Right lobe of liver (tissue), 6 donors: ENCODE results near the gene TPO. TPM values are rescaled to one million over a fixed set of nuclear protein-coding genes. Genes with fewer than 3 reads are reported as not detected.
A peak's percentile ranks its signal among the peaks of the same experiment; 100 is the strongest.

Source experiments
- ATAC-seq, 4 donors: fragments of 200-7000 bp; cut with Tn5 transposase; one replicate each; pipeline ENCODE4 v1.9.1; 2020; ENCODE audit warnings: mild to moderate bottlenecking in 4 of 4, moderate library complexity in 4 of 4
- DNase-seq, 3 donors: peaks; one replicate each; pipeline ENCODE4 v3.0.0-alpha.2; 2020
- H3K27ac ChIP-seq, 3 donors: fragments of 200-600 bp; one replicate each; pipeline ENCODE4 v1.8.0; 2022
- H3K27me3 ChIP-seq, 2 donors: fragments of 200-600 bp; one replicate each; pipeline ENCODE4 v1.8.0; 2022
- H3K36me3 ChIP-seq, 4 donors: fragments of 200-600 bp; sonication (generic) in 1 of 4; one replicate each; pipeline versions ENCODE4 v1.5.1 to v1.8.0; 2017 to 2022; ENCODE audit warnings: control low read depth in 1 of 4
- H3K4me1 ChIP-seq, 4 donors: fragments of 200-600 bp; sonication (generic) in 1 of 4; one replicate each; pipeline versions ENCODE4 v1.5.1 to v1.8.0; 2017 to 2022; ENCODE audit warnings: control low read depth in 1 of 4
- H3K4me3 ChIP-seq, 3 donors: fragments of 200-600 bp; one replicate each; pipeline ENCODE4 v1.8.0; 2022
- H3K9me3 ChIP-seq, 4 donors: fragments of 200-600 bp; sonication (generic) in 1 of 4; one replicate each; pipeline versions ENCODE4 v1.5.1 to v1.8.0; 2017 to 2022; ENCODE audit warnings: control low read depth in 1 of 4
- POLR2A ChIP-seq: fragments of 450-650 bp; IDR thresholded peaks from one replicate; pipeline ENCODE4 v1.6.1; 2017; ENCODE audit warnings: antibody characterized with exemption, mild to moderate bottlenecking
- whole genome bisulfite sequencing: methylation state at CpG from one replicate; pipeline ENCODE4 v1.1.6; 2018; ENCODE audit warnings: low coverage, low lambda C conversion rate; ENCODE audit not compliant: insufficient coverage; ENCODE audit errors: missing lambda C conversion rate; 5-methylcytosine and 5-hydroxymethylcytosine counted together
- intact Hi-C, 2 donors: fragments of 100-400 bp; cut with DNase I; formaldehyde crosslinking; loops; one replicate each; pipeline versions ENCODE4 v1.11.2 to v1.14.1; 2022
- long read RNA-seq: library from polyadenylated mRNA; unstranded; transcript quantifications from one replicate; pipeline ENCODE4 v2.0.0, GENCODE V29; 2019
- total RNA-seq, 6 experiments: library from RNA; depleted of rRNA in 2 of 6; stranded (reverse); fragments of >200 nt in 2 of 6; fragmentation: NEBNext Ultra II Directional in 3 of 6; extraction: Animal tissue kit (Norgen Biotek cat#: 25700) in 3 of 6; gene quantifications; one replicate each; pipeline versions ENCODE4 v1.1.0 to v1.2.4, GENCODE V29; 2016 to 2023
- TF ChIP-seq, protein P1 (sequence below), 4 donors: fragments of 200-600 bp in 3 of 4; fragments of 450-650 bp in 1 of 4; IDR thresholded peaks; one replicate each; pipeline versions ENCODE4 v1.5.1 to v1.8.0; 2016 to 2022; ENCODE audit warnings: antibody characterized with exemption in 4 of 4, mild to moderate bottlenecking in 2 of 4
- donor health status: DM: no; HTN: yes; CAD: no.
- donor health status: DM: no; HTN: no; CAD: no.
- donor health status: DM: no; HTN: no; CAD: no.
- donor health status: DM: no; HTN: yes; CAD: no.
- donor health status: DM: no; HTN: yes; CAD: no.

TPO gene
- not detected for total RNA-seq
- long read RNA-seq: 0 reads

DNA sequence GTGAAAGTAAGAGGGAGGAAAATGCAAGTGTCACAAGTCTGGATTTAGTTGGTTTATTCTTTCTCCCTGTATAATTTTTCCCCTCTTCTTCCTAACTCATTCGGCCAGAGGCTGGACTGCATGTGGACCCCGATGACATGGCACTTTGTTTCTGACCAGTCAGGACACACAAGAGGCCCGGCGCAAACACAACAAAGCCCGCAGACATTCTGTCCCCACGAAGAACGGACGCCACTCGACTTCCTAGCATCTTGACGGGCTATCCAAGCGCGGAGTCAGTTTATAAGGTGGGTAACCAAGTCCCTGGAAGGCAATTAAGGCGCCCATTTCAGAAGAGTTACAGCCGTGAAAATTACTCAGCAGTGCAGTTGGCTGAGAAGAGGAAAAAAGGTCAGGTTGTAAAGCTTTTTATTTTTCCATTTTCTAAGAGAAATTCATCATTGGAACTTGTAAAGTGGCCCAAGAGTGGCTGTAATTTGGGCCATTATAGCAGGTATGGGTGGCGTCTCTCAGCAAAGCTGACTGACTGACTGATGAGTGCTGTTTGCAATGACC is at the start of gene TPO:
Gene TPO, plus strand, starts transcription at position 308 of the 555 bp plus-strand sequence. CDS start 946 bp downstream, outside the sequence.
- Histone ChIP-seq H3K4me3 (no peak within 1 kb of the TSS), H3K9me3 (no peaks in the 10 kb centered on the region), H3K27ac (no peak within 1 kb of the TSS), H3K4me1 (no peaks in the 10 kb centered on the region), H3K36me3 (no peaks in the 10 kb centered on the region), H3K27me3 (no peaks in the 10 kb centered on the region)
- ATAC-seq: no peak
- intact Hi-C loops: no loop called here
- 70% methylated on average over 13 of the region's 15 CpGs for WGBS
- DNase-seq: no peak
- TF ChIP-seq, protein P1, sequence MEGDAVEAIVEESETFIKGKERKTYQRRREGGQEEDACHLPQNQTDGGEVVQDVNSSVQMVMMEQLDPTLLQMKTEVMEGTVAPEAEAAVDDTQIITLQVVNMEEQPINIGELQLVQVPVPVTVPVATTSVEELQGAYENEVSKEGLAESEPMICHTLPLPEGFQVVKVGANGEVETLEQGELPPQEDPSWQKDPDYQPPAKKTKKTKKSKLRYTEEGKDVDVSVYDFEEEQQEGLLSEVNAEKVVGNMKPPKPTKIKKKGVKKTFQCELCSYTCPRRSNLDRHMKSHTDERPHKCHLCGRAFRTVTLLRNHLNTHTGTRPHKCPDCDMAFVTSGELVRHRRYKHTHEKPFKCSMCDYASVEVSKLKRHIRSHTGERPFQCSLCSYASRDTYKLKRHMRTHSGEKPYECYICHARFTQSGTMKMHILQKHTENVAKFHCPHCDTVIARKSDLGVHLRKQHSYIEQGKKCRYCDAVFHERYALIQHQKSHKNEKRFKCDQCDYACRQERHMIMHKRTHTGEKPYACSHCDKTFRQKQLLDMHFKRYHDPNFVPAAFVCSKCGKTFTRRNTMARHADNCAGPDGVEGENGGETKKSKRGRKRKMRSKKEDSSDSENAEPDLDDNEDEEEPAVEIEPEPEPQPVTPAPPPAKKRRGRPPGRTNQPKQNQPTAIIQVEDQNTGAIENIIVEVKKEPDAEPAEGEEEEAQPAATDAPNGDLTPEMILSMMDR (IDR thresholded peaks at IDR 0.05): no peak
- TF ChIP-seq POLR2A: no peak

DNA sequence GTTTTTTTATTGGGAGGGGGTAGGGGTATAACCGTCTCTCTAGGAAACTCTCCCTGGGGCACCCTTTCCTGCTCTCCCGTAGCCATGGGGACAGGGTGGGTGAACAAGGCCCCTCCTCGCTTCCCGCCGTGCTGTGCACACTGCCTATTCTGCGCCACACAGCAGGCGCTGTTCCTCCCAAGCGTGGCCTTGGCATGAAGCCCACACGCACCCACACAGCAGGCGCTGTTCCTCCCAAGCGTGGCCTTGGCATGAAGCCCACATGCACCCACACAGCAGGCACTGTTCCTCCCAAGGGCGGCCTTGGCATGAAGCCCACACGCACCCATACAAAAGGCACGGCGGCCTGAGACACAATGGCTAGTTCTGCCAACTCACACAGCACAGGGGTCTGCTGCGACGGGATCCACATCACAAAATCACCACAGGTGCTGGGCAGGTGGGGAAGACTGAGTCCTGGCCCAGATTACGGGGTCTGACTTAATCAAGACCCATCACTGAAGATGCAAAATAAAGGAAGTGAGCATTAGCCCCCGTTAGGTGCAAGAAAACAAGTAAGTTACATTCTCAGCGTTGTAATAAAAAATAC is 46.6 kb upstream of the TPO start:
- Histone ChIP-seq H3K36me3 (no peaks in the 10 kb centered on the region), H3K4me1 (no peaks in the 10 kb centered on the region), H3K9me3 (no peaks in the 10 kb centered on the region), H3K4me3 (no peak overlapping the region), H3K27ac (no peak overlapping the region), H3K27me3 (no peaks in the 10 kb centered on the region)
- WGBS: 38% methylated on average over 13 of the region's 20 CpGs
- DNase-seq (peak in 1 of 3 donors; percentile 40), ATAC-seq (peak in 3 of 4 donors; percentile 13 to 47 (median 26))
- TF ChIP-seq, protein P1 (IDR thresholded peaks at IDR 0.05): no peak
- no peak for TF ChIP-seq POLR2A
- intact Hi-C loops: no loop called here

DNA sequence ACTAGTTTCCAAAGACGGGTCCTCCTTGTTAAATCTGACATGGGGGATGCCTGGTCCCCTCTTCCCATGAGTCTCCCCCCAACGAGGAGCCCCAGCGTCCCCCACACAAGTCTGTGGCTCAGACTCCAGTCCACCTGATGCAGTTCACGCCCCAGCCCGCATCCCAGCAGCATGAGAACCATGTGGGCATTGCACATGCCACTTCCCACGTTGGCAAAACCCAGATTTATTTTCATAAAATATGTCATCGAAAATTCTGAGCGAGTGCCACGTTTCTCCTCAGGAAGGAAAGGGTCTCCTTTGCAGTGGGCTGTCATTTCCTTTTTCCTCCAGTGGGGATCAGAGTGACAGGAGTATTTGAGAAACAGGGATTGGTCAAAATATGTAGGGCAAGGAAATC is 45.7 kb upstream of the TPO start:
- H3K4me1 ChIP-seq: no peaks in the 10 kb centered on the region
- H3K27ac ChIP-seq: no peak overlapping the region
- ATAC-seq (no peak), DNase-seq (no peak)
- intact Hi-C loops: no loop called here
- no peak overlapping the region for H3K4me3 ChIP-seq
- H3K9me3 ChIP-seq: no peaks in the 10 kb centered on the region
- TF ChIP-seq POLR2A: no peak
- TF ChIP-seq, protein P1 (IDR thresholded peaks at IDR 0.05): no peak
- no peaks in the 10 kb centered on the region for H3K36me3 ChIP-seq
- H3K27me3 ChIP-seq: no peaks in the 10 kb centered on the region
- WGBS: 32% methylated on average over 7 of the region's 9 CpGs

DNA sequence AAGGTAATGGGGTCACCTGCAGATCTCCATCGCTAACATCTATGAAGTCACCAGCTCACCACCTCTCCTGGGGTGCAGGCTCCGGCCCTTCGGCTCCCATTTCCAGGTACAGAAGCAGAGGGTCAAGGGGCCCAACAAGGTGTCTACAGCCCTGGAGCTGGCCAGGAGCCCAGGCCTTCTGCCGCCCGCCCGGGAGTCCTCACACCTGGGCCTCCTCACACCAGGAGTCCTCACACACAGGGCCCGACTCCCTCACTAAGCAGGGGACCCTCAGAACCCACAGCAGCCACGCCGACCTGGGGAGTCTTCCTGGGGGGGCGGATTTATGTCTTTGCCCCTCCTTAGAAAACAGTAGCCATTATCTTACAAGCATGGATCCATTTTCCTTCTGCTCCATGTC is 43.4 kb upstream of the TPO start:
- WGBS: 47% methylated on average over 4 of the region's 10 CpGs
- Histone ChIP-seq H3K4me1 (no peaks in the 10 kb centered on the region), H3K9me3 (no peaks in the 10 kb centered on the region), H3K27ac (no peak overlapping the region), H3K36me3 (no peaks in the 10 kb centered on the region), H3K27me3 (no peaks in the 10 kb centered on the region), H3K4me3 (no peak overlapping the region)
- intact Hi-C loops: no loop called here
- ATAC-seq (no peak), DNase-seq (no peak)
- TF ChIP-seq POLR2A: no peak
- TF ChIP-seq, protein P1 (IDR thresholded peaks at IDR 0.05): no peak
